Measurements from ENCODE around the gene MPG. TPM values are rescaled to one million over a fixed set of nuclear protein-coding genes. Genes with fewer than 3 reads are reported as not detected.
A peak's percentile ranks its signal among the peaks of the same experiment; 100 is the strongest.

MPG gene
- total and polyA plus RNA-seq, 4 experiments from 2014 or later: 30.7 to 82.6 (median 44.4) TPM

GRCh38 chr16:85407-85782 is 7.4 kb downstream of the MPG start:
- H3K27me3 Mint-ChIP-seq: no peaks in the 10 kb centered on the region
- intact Hi-C loops (cut with micrococcal nuclease): no loop called here
- ChIA-PET CTCF (ENCODE audit: partially characterized antibody) (interaction anchor here (0.6 to 3.0 kb wide), 4 partner anchors 11 to 160 kb away, joined by 3 to 9 read pairs (median 4); no protein-coding TSS in a partner anchor), POLR2A (ENCODE audit: partially characterized antibody) (interaction anchor here (1.0 kb wide), 1 partner anchor 12 kb away, joined by 3 read pairs; no protein-coding TSS in a partner anchor)
- DNase-seq: no peak
- Histone ChIP-seq H3K4me3 (ENCODE audit: low read length in 2 of 2) (no peak overlapping the region), H3K9me3 (ENCODE audit: control insufficient read depth in 1 of 2, low read length in 2 of 2) (no peaks in the 10 kb centered on the region), H3K4me1 (ENCODE audit: insufficient read depth, low read length) (peaks cover 20% of the 10 kb centered on the region), H3K27ac (ENCODE audit: low read depth, low read length) (no peak overlapping the region), H3K27me3 (ENCODE audit: insufficient read depth, low read length) (no peaks in the 10 kb centered on the region), H3K36me3 (ENCODE audit: insufficient read depth, low read length) (peaks cover 4% of the 10 kb centered on the region)
- peaks cover 10 to 26% (median 19%) of the 10 kb centered on the region in 4 donors for H3K4me1 Mint-ChIP-seq
- peak overlapping the region in 1 of 7 donors; percentile 9 for H3K27ac Mint-ChIP-seq
- H3K4me3 Mint-ChIP-seq: no peak overlapping the region
- H3K9me3 Mint-ChIP-seq: no peaks in the 10 kb centered on the region
- peaks cover 4 to 31% of the 10 kb centered on the region in 2 donors for H3K36me3 Mint-ChIP-seq

- intact Hi-C loops (cut with micrococcal nuclease): no loop called here
- CTCF ChIA-PET (ENCODE audit: partially characterized antibody): interaction anchor here (1.6 kb wide), 1 partner anchor 21 kb away, joined by 6 read pairs; no protein-coding TSS in a partner anchor
- H3K9me3 Mint-ChIP-seq: no peaks in the 10 kb centered on the region
- POLR2A ChIA-PET (ENCODE audit: partially characterized antibody): no interaction called here
- H3K4me1 Mint-ChIP-seq: peaks cover 10 to 26% (median 19%) of the 10 kb centered on the region in 4 donors
- no peaks in the 10 kb centered on the region for H3K27me3 ChIP-seq (ENCODE audit: insufficient read depth, low read length)
- H3K4me3 ChIP-seq (ENCODE audit: low read length in 2 of 2): no peak overlapping the region
- no peaks in the 10 kb centered on the region for H3K27me3 Mint-ChIP-seq
- H3K4me3 Mint-ChIP-seq: no peak overlapping the region
- no peak overlapping the region for H3K27ac ChIP-seq (ENCODE audit: low read depth, low read length)
- peak overlapping the region in 1 of 7 donors; percentile 18 for H3K27ac Mint-ChIP-seq
- no peaks in the 10 kb centered on the region for H3K9me3 ChIP-seq (ENCODE audit: control insufficient read depth in 1 of 2, low read length in 2 of 2)
- DNase-seq: no peak
- peaks cover 4 to 35% of the 10 kb centered on the region in 2 donors for H3K36me3 Mint-ChIP-seq
- peaks cover 4% of the 10 kb centered on the region for H3K36me3 ChIP-seq (ENCODE audit: insufficient read depth, low read length)
- H3K4me1 ChIP-seq (ENCODE audit: insufficient read depth, low read length): peaks cover 20% of the 10 kb centered on the region
Measured at GRCh38 chr16:85865-86264, 7.8 kb downstream of the MPG start.

GRCh38 chr16:86483-86952 is 8.5 kb downstream of the MPG start:
- H3K4me1 Mint-ChIP-seq: peaks cover 10 to 26% (median 19%) of the 10 kb centered on the region in 4 donors
- H3K4me3 ChIP-seq (ENCODE audit: low read length in 2 of 2): no peak overlapping the region
- no peaks in the 10 kb centered on the region for H3K9me3 ChIP-seq (ENCODE audit: control insufficient read depth in 1 of 2, low read length in 2 of 2)
- ChIA-PET POLR2A (ENCODE audit: partially characterized antibody) (no interaction called here), CTCF (ENCODE audit: partially characterized antibody) (interaction anchor here (0.8 to 1.4 kb wide), 3 partner anchors 10 to 21 kb away, joined by 4 to 5 read pairs (median 4); no protein-coding TSS in a partner anchor)
- peaks cover 4% of the 10 kb centered on the region for H3K36me3 ChIP-seq (ENCODE audit: insufficient read depth, low read length)
- no peaks in the 10 kb centered on the region for H3K27me3 Mint-ChIP-seq
- H3K36me3 Mint-ChIP-seq: peaks cover 4 to 35% of the 10 kb centered on the region in 2 donors
- DNase-seq: no peak
- H3K4me1 ChIP-seq (ENCODE audit: insufficient read depth, low read length): peaks cover 20% of the 10 kb centered on the region
- H3K27me3 ChIP-seq (ENCODE audit: insufficient read depth, low read length): no peaks in the 10 kb centered on the region
- no peak overlapping the region for H3K27ac Mint-ChIP-seq
- no peak overlapping the region for H3K4me3 Mint-ChIP-seq
- H3K9me3 Mint-ChIP-seq: no peaks in the 10 kb centered on the region
- intact Hi-C loops (cut with micrococcal nuclease): no loop called here
- H3K27ac ChIP-seq (ENCODE audit: low read depth, low read length): no peak overlapping the region

DNA sequence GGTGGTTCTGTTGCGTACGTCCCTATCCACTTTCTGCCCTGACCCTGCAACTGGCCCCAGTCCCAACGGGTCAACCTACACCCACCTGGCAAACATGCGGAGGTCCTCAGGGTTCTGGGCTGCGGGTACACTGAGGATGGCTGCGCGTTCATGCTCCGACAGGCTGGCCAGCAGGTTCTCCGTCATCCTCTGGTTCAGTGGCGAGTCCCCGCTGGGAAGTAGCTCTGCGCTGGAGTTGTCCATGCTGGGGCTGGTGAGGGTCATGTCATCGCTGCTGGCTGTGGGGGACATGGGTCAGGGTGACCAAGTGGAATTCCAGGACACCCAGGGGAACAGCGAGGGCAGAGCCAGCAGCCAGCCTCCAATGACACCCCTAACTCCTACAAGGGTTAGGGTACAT is 10.6 kb downstream of the MPG start:
- no peak overlapping the region for H3K27ac ChIP-seq (ENCODE audit: low read depth, low read length)
- H3K9me3 ChIP-seq (ENCODE audit: control insufficient read depth in 1 of 2, low read length in 2 of 2): no peaks in the 10 kb centered on the region
- POLR2A ChIA-PET (ENCODE audit: partially characterized antibody): no interaction called here
- Mint-ChIP-seq H3K9me3 (no peaks in the 10 kb centered on the region), H3K27me3 (no peaks in the 10 kb centered on the region), H3K36me3 (peaks cover 4 to 34% of the 10 kb centered on the region in 2 donors), H3K27ac (no peak overlapping the region), H3K4me3 (no peak overlapping the region), H3K4me1 (peaks cover 9 to 16% (median 13%) of the 10 kb centered on the region in 4 donors)
- CTCF ChIA-PET (ENCODE audit: partially characterized antibody): interaction anchor here (1.1 kb wide), 1 partner anchor 18 kb away, joined by 3 read pairs; no protein-coding TSS in a partner anchor
- intact Hi-C loops (cut with micrococcal nuclease): no loop called here
- H3K4me1 ChIP-seq (ENCODE audit: insufficient read depth, low read length): peaks cover 18% of the 10 kb centered on the region
- H3K4me3 ChIP-seq (ENCODE audit: low read length in 2 of 2): no peak overlapping the region
- no peaks in the 10 kb centered on the region for H3K27me3 ChIP-seq (ENCODE audit: insufficient read depth, low read length)
- no peak for DNase-seq
- H3K36me3 ChIP-seq (ENCODE audit: insufficient read depth, low read length): peaks cover 4% of the 10 kb centered on the region

DNA sequence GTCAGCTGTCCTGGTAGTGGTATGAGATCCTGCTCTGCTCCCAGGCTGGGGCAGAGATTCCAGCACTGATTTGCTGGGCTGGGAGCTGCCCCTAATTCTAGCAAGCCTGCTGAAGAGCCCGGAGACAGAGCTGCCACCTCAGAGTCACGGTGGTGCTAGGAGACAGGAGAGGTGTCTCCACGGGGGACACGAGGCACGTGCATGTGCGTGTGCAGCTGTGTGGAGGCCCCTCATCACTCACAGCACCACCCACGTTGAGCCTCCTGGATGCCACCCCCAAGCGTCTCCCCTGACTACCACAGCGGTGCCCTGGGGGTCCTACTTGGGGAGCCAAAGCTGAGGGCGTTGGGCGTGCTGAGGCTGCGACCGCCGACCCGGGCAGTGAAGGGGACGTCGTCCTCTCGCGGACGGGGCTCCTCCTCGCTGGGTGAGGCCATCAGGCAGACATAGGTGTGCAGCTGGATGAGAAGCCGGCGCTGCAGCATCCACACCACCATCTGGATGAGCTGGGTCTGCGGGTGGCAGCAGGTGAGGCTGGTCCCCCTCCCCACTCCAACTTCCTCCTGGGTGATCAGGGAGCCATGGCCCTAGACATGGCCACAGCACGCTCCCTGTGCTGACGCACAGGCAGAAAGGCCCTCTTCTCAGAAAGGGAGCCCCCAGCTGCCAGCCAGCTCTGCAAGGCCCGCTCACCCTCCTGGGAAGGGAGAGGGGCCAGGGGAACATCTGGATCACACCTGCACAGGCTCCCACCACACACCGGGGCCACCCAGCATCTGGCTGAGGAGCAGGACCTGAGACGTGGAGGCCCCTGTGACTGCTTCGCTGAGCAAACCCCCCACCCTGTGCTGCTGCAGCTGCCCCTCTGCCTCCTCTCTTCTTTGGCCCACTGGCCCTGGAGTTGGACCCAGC is 11.6 kb downstream of the MPG start:
- peaks cover 4% of the 10 kb centered on the region for H3K36me3 ChIP-seq (ENCODE audit: insufficient read depth, low read length)
- Mint-ChIP-seq H3K9me3 (no peaks in the 10 kb centered on the region), H3K4me3 (no peak overlapping the region), H3K27ac (no peak overlapping the region), H3K36me3 (peaks cover 4 to 28% of the 10 kb centered on the region in 2 donors), H3K4me1 (peaks cover 2 to 6% (median 4%) of the 10 kb centered on the region in 4 donors), H3K27me3 (no peaks in the 10 kb centered on the region)
- DNase-seq: no peak
- H3K4me1 ChIP-seq (ENCODE audit: insufficient read depth, low read length): peaks cover 8% of the 10 kb centered on the region
- intact Hi-C loops (cut with micrococcal nuclease): no loop called here
- no peaks in the 10 kb centered on the region for H3K9me3 ChIP-seq (ENCODE audit: control insufficient read depth in 1 of 2, low read length in 2 of 2)
- no peak overlapping the region for H3K4me3 ChIP-seq (ENCODE audit: low read length in 2 of 2)
- CTCF ChIA-PET (ENCODE audit: partially characterized antibody): interaction anchor here (1.1 to 2.4 kb wide), 2 partner anchors 17 to 24 kb away, joined by 3 to 12 read pairs; no protein-coding TSS in a partner anchor
- H3K27me3 ChIP-seq (ENCODE audit: insufficient read depth, low read length): no peaks in the 10 kb centered on the region
- H3K27ac ChIP-seq (ENCODE audit: low read depth, low read length): no peak overlapping the region
- POLR2A ChIA-PET (ENCODE audit: partially characterized antibody): interaction anchor here (0.5 kb wide), 1 partner anchor 179 kb away, joined by 3 read pairs; no protein-coding TSS in a partner anchor

DNA sequence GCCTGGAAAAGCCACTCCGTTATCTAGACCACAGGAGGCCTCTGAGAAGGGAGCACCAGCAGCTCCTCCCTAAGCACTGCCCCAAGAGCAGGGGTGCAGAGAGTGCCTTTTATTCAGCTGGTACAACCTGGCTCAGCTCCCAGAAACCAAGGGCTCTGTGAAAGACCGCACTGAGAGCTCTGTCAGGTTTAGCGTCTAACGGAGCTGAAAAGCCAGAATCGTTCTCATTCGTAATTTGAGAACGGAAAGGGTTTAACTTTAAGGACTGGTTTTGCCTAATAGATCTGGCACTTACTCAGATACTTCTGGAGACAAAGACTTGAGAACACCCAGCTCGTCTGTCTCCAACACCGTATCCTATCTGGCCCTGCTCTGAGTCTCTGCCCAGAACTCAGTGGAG is 13.5 kb downstream of the MPG start:
- intact Hi-C loops (cut with micrococcal nuclease): no loop called here
- DNase-seq: no peak
- H3K27me3 ChIP-seq (ENCODE audit: insufficient read depth, low read length): no peaks in the 10 kb centered on the region
- Mint-ChIP-seq H3K36me3 (peaks cover 0 to 17% of the 10 kb centered on the region in 2 donors), H3K27me3 (no peaks in the 10 kb centered on the region), H3K9me3 (no peaks in the 10 kb centered on the region), H3K4me3 (no peak overlapping the region), H3K4me1 (no peaks in the 10 kb centered on the region), H3K27ac (no peak overlapping the region)
- ChIA-PET CTCF (ENCODE audit: partially characterized antibody) (interaction anchor here (2.4 kb wide), 1 partner anchor 25 kb away, joined by 12 read pairs; no protein-coding TSS in a partner anchor), POLR2A (ENCODE audit: partially characterized antibody) (interaction anchor here (0.5 to 1.7 kb wide), 4 partner anchors 12 to 39 kb away, joined by 3 to 4 read pairs (median 3); partner anchors contain the start of genes POLR3K and SNRNP25)
- no peaks in the 10 kb centered on the region for H3K4me1 ChIP-seq (ENCODE audit: insufficient read depth, low read length)
- no peaks in the 10 kb centered on the region for H3K9me3 ChIP-seq (ENCODE audit: control insufficient read depth in 1 of 2, low read length in 2 of 2)
- peaks cover 4% of the 10 kb centered on the region for H3K36me3 ChIP-seq (ENCODE audit: insufficient read depth, low read length)
- no peak overlapping the region for H3K27ac ChIP-seq (ENCODE audit: low read depth, low read length)
- no peak overlapping the region for H3K4me3 ChIP-seq (ENCODE audit: low read length in 2 of 2)

Measured in CD4-positive, alpha-beta memory T cell (primary cell).